Activated CD4-positive, alpha-beta memory T cell treated with anti-CD3 and anti-CD28 coated beads for 36 hours (primary cell): ENCODE measurements around the gene TP53AIP1. TPM values are rescaled to one million over a fixed set of nuclear protein-coding genes. Genes with fewer than 3 reads are reported as not detected.
A peak's percentile ranks its signal among the peaks of the same experiment; 100 is the strongest.

ENCODE experiments used
- CTCF ChIA-PET: fragments of 350-600 bp; sonication (Branson Sonifier 250); formaldehyde crosslinking; loops from one replicate; lab custom pipeline; 2021; ENCODE audit warnings: antibody characterized with exemption, inconsistent platforms; lab: Charles Lee
- POLR2A ChIA-PET: fragments of 350-600 bp; sonication (Branson Sonifier 250); formaldehyde crosslinking; loops from one replicate; lab custom pipeline; 2021; ENCODE audit warnings: antibody characterized with exemption; lab: Charles Lee
- DNase-seq: peaks from one replicate; pipeline ENCODE4 v3.0.0-alpha.2; 2020
- H3K27ac Mint-ChIP-seq: one replicate; pipeline ENCODE4 v1.8.0; 2021; ENCODE audit warnings: mixed read lengths
- H3K27me3 Mint-ChIP-seq: one replicate; pipeline ENCODE4 v1.8.0; 2021; ENCODE audit warnings: mixed read lengths
- H3K36me3 Mint-ChIP-seq: one replicate; pipeline ENCODE4 v1.8.0; 2021; ENCODE audit warnings: mixed read lengths
- H3K4me1 Mint-ChIP-seq: one replicate; pipeline ENCODE4 v1.8.0; 2021; ENCODE audit warnings: low read depth, mixed read lengths
- H3K4me3 Mint-ChIP-seq: one replicate; pipeline ENCODE4 v1.8.0; 2021; ENCODE audit warnings: mild to moderate bottlenecking, mixed read lengths
- H3K9me3 Mint-ChIP-seq: one replicate; pipeline ENCODE4 v1.8.0; 2021; ENCODE audit warnings: mixed read lengths
- intact Hi-C: fragments of 100-400 bp; cut with micrococcal nuclease; formaldehyde crosslinking; loops from one replicate; pipeline ENCODE4 v1.15.1; 2023
- total RNA-seq, 2 experiments: library from RNA; stranded (reverse); gene quantifications; one replicate each; pipeline ENCODE4 v1.2.3, GENCODE V29; 2021

TP53AIP1 gene
- total RNA-seq, 2 experiments from 2014 or later, result not detected

GRCh38 chr11:128910576-128910975 is 32.1 kb downstream of the TP53AIP1 start:
- intact Hi-C loops, result no loop called here
- Mint-ChIP-seq H3K27me3 (peaks cover 31% of the 10 kb centered on the region), H3K9me3 (no peaks in the 10 kb centered on the region), H3K4me1 (peaks cover 9% of the 10 kb centered on the region), H3K27ac (no peak overlapping the region), H3K36me3 (no peaks in the 10 kb centered on the region), H3K4me3 (no peak overlapping the region)
- CTCF ChIA-PET, result interaction anchor here (1.5 to 2.8 kb wide), 2 partner anchors 25 to 46 kb away, joined by 3 to 17 read pairs; no protein-coding TSS in a partner anchor
- POLR2A ChIA-PET, result no interaction called here
- no peak for DNase-seq

- Mint-ChIP-seq H3K9me3 (no peaks in the 10 kb centered on the region), H3K4me3 (no peak overlapping the region), H3K4me1 (peaks cover 12% of the 10 kb centered on the region), H3K36me3 (no peaks in the 10 kb centered on the region), H3K27ac (no peak overlapping the region), H3K27me3 (peaks cover 33% of the 10 kb centered on the region)
- no peak for DNase-seq
- POLR2A ChIA-PET, result no interaction called here
- intact Hi-C loops, result no loop called here
- CTCF ChIA-PET, result interaction anchor here (1.5 to 2.8 kb wide), 2 partner anchors 24 to 47 kb away, joined by 3 to 17 read pairs; no protein-coding TSS in a partner anchor
Measured at GRCh38 chr11:128909438-128910125, 33.1 kb downstream of the TP53AIP1 start.

GRCh38 chr11:128908391-128909246 is 34.1 kb downstream of the TP53AIP1 start:
- intact Hi-C loops, result no loop called here
- DNase-seq, result peak; percentile 33
- ChIA-PET POLR2A (no interaction called here), CTCF (interaction anchor here (0.9 to 5.0 kb wide), 4 partner anchors 10 to 49 kb away, joined by 3 to 31 read pairs (median 10); partner anchors contain the start of gene KCNJ5)
- H3K9me3 Mint-ChIP-seq, result no peaks in the 10 kb centered on the region
- no peaks in the 10 kb centered on the region for H3K36me3 Mint-ChIP-seq
- no peak overlapping the region for H3K4me3 Mint-ChIP-seq
- H3K27me3 Mint-ChIP-seq, result peaks cover 41% of the 10 kb centered on the region
- H3K27ac Mint-ChIP-seq, result no peak overlapping the region
- H3K4me1 Mint-ChIP-seq, result peaks cover 15% of the 10 kb centered on the region

- H3K4me1 Mint-ChIP-seq, result peaks cover 15% of the 10 kb centered on the region
- H3K27me3 Mint-ChIP-seq, result peaks cover 40% of the 10 kb centered on the region
- no peak for DNase-seq
- ChIA-PET CTCF (interaction anchor here (1.1 to 7.3 kb wide), 4 partner anchors 14 to 50 kb away, joined by 4 to 79 read pairs (median 30); partner anchors contain the start of gene KCNJ5), POLR2A (no interaction called here)
- no peaks in the 10 kb centered on the region for H3K36me3 Mint-ChIP-seq
- no peak overlapping the region for H3K27ac Mint-ChIP-seq
- H3K4me3 Mint-ChIP-seq, result no peak overlapping the region
- H3K9me3 Mint-ChIP-seq, result no peaks in the 10 kb centered on the region
- intact Hi-C loops, result no loop called here
Measured at GRCh38 chr11:128907585-128907984, 35.1 kb downstream of the TP53AIP1 start.

GRCh38 chr11:128906185-128907050 is 36.3 kb downstream of the TP53AIP1 start:
- POLR2A ChIA-PET, result no interaction called here
- H3K27me3 Mint-ChIP-seq, result peaks cover 39% of the 10 kb centered on the region

GRCh38 chr11:128905345-128906184 is 37.1 kb downstream of the TP53AIP1 start:
- Mint-ChIP-seq H3K4me3 (peak overlapping the region; percentile 71), H3K9me3 (no peaks in the 10 kb centered on the region), H3K27me3 (peaks cover 39% of the 10 kb centered on the region), H3K4me1 (peaks cover 15% of the 10 kb centered on the region), H3K27ac (no peak overlapping the region), H3K36me3 (no peaks in the 10 kb centered on the region)
- CTCF ChIA-PET, result interaction anchor here (0.6 to 7.3 kb wide), 12 partner anchors 12 to 949 kb away, joined by 3 to 79 read pairs (median 5); partner anchors contain the start of gene KCNJ5
- intact Hi-C loops, result loop anchor here (1.0 kb wide), 1 partner anchor 21 kb away; no protein-coding TSS in a partner anchor
- peak; percentile 61 for DNase-seq
- POLR2A ChIA-PET, result no interaction called here

More at GRCh38 chr11:128906185-128907050, 36.3 kb downstream of the TP53AIP1 start:
- Mint-ChIP-seq H3K9me3 (no peaks in the 10 kb centered on the region), H3K36me3 (no peaks in the 10 kb centered on the region), H3K4me1 (peaks cover 15% of the 10 kb centered on the region), H3K27ac (no peak overlapping the region), H3K4me3 (peak overlapping the region; percentile 71)
- intact Hi-C loops, result loop anchor here (1.0 kb wide), 1 partner anchor 22 kb away; no protein-coding TSS in a partner anchor
- CTCF ChIA-PET, result interaction anchor here (0.6 to 7.3 kb wide), 13 partner anchors 13 to 948 kb away, joined by 3 to 79 read pairs (median 4); partner anchors contain the start of gene KCNJ5
- DNase-seq, result no peak

GRCh38 chr11:128904656-128905344 is 37.9 kb downstream of the TP53AIP1 start:
- ChIA-PET CTCF (interaction anchor here (2.2 to 7.3 kb wide), 4 partner anchors 12 to 747 kb away, joined by 6 to 79 read pairs (median 30); partner anchors contain the start of gene KCNJ5), POLR2A (no interaction called here)
- H3K27me3 Mint-ChIP-seq, result peaks cover 35% of the 10 kb centered on the region
- intact Hi-C loops, result no loop called here
- H3K27ac Mint-ChIP-seq, result no peak overlapping the region
- no peaks in the 10 kb centered on the region for H3K36me3 Mint-ChIP-seq
- H3K9me3 Mint-ChIP-seq, result no peaks in the 10 kb centered on the region
- no peak for DNase-seq
- H3K4me1 Mint-ChIP-seq, result peaks cover 15% of the 10 kb centered on the region
- peak overlapping the region; percentile 25 for H3K4me3 Mint-ChIP-seq

GRCh38 chr11:128904303-128904655 is 38.4 kb downstream of the TP53AIP1 start:
- Mint-ChIP-seq H3K4me1 (peaks cover 15% of the 10 kb centered on the region), H3K27me3 (peaks cover 30% of the 10 kb centered on the region), H3K36me3 (no peaks in the 10 kb centered on the region), H3K27ac (no peak overlapping the region), H3K4me3 (peak overlapping the region; percentile 25), H3K9me3 (no peaks in the 10 kb centered on the region)
- intact Hi-C loops, result no loop called here
- ChIA-PET CTCF (interaction anchor here (1.2 to 7.3 kb wide), 5 partner anchors 11 to 747 kb away, joined by 4 to 79 read pairs (median 28); partner anchors contain the start of gene KCNJ5), POLR2A (no interaction called here)
- DNase-seq, result no peak

- no peaks in the 10 kb centered on the region for H3K36me3 Mint-ChIP-seq
- no peak for DNase-seq
- H3K4me3 Mint-ChIP-seq, result no peak overlapping the region
- peaks cover 23% of the 10 kb centered on the region for H3K27me3 Mint-ChIP-seq
- H3K4me1 Mint-ChIP-seq, result peaks cover 12% of the 10 kb centered on the region
- H3K27ac Mint-ChIP-seq, result no peak overlapping the region
- ChIA-PET POLR2A (interaction anchor here (0.6 kb wide), 1 partner anchor 57 kb away, joined by 3 read pairs; no protein-coding TSS in a partner anchor), CTCF (interaction anchor here (1.2 to 7.3 kb wide), 5 partner anchors 10 to 746 kb away, joined by 4 to 79 read pairs (median 5); partner anchors contain the start of gene KCNJ5)
- intact Hi-C loops, result no loop called here
- no peaks in the 10 kb centered on the region for H3K9me3 Mint-ChIP-seq
Measured at GRCh38 chr11:128903248-128904061, 39.2 kb downstream of the TP53AIP1 start.
